Caco-2 (cell line): Measurements from ENCODE around the gene GRB10. TPM values are rescaled to one million over a fixed set of nuclear protein-coding genes. Genes with fewer than 3 reads are reported as not detected.

ENCODE experiments used
- BruUV-seq: library from RNA; stranded (reverse); fragments of 400-500 nt; replicated peaks from 2 replicates; lab custom pipeline; 2021; lab: Mats Ljungman, UMichigan
- CTCF ChIA-PET: fragments of 300-600 bp; sonication (Branson Sonifier 250); formaldehyde crosslinking; loops from one replicate; lab custom pipeline; 2022; ENCODE audit warnings: antibody characterized with exemption; lab: Charles Lee
- POLR2A ChIA-PET: fragments of 300-600 bp; sonication (Branson Sonifier 250); formaldehyde crosslinking; loops from one replicate; lab custom pipeline; 2022; ENCODE audit warnings: antibody characterized with exemption; lab: Charles Lee
- DNase-seq, 2 experiments: peaks; one replicate each; pipeline versions ENCODE4 v3.0.0 to v3.0.0-alpha.2; 2020 to 2022
- H3K27me3 ChIP-seq: replicated peaks from 2 replicates; pipeline ENCODE4 v1.6.0; 2011; ENCODE audit warnings: low read length; ENCODE audit not compliant: control insufficient read depth, insufficient read depth
- H3K36me3 ChIP-seq: 2 replicates; pipeline ENCODE4 v1.5.1; 2011; ENCODE audit warnings: low read length; ENCODE audit not compliant: control insufficient read depth, insufficient read depth
- H3K4me1 ChIP-seq: fragments of 250-450 bp; sonication (Bioruptor Pico); 2 replicates; pipeline ENCODE4 v1.5.1; 2020; ENCODE audit warnings: mild to moderate bottlenecking
- H3K4me3 ChIP-seq: 2 replicates; pipeline ENCODE4 v1.5.1; 2011; ENCODE audit warnings: low read depth, mild to moderate bottlenecking, control low read depth, low read length
- H3K9me3 ChIP-seq: fragments of 250-450 bp; sonication (Bioruptor Pico); 2 replicates; pipeline ENCODE4 v1.5.1; 2020; ENCODE audit warnings: mild to moderate bottlenecking, moderate library complexity
- H3K27ac Mint-ChIP-seq: one replicate; pipeline ENCODE4 v1.8.0; 2022; ENCODE audit warnings: mixed read lengths; ENCODE audit not compliant: unreplicated experiment
- H3K27me3 Mint-ChIP-seq: one replicate; pipeline ENCODE4 v1.8.0; 2022; ENCODE audit warnings: mixed read lengths; ENCODE audit not compliant: insufficient read depth, unreplicated experiment
- H3K36me3 Mint-ChIP-seq: one replicate; pipeline ENCODE4 v1.8.0; 2022; ENCODE audit warnings: mild to moderate bottlenecking, mixed read lengths; ENCODE audit not compliant: insufficient read depth, unreplicated experiment
- H3K4me1 Mint-ChIP-seq: one replicate; pipeline ENCODE4 v1.8.0; 2022; ENCODE audit warnings: low read depth, mixed read lengths; ENCODE audit not compliant: unreplicated experiment
- H3K4me3 Mint-ChIP-seq: one replicate; pipeline ENCODE4 v1.8.0; 2022; ENCODE audit warnings: mild to moderate bottlenecking, moderate library complexity, mixed read lengths; ENCODE audit not compliant: unreplicated experiment
- H3K9me3 Mint-ChIP-seq: one replicate; pipeline ENCODE4 v1.8.0; 2022; ENCODE audit warnings: mixed read lengths; ENCODE audit not compliant: unreplicated experiment
- intact Hi-C: fragments of 100-400 bp; cut with micrococcal nuclease; formaldehyde crosslinking; loops from one replicate; pipeline ENCODE4 v1.10.0; 2022; ENCODE audit not compliant: unreplicated experiment
- total RNA-seq: library from RNA; stranded (reverse); gene quantifications from 2 replicates; pipeline ENCODE4 v1.2.3, GENCODE V29; 2022
- TF ChIP-seq, protein P1 (sequence below), 2 experiments: fragments of 200-600 bp in 1 of 2; IDR thresholded peaks; 1 replicate in 1 of 2; 2 replicates in 1 of 2; pipeline versions ENCODE4 v1.5.1 to v1.8.0; 2011 to 2022; ENCODE audit warnings: antibody characterized with exemption in 1 of 2, control low read depth in 1 of 2, inconsistent platforms in 1 of 2, low read depth in 1 of 2, low read length in 1 of 2, mild to moderate bottlenecking in 1 of 2, moderate library complexity in 1 of 2; ENCODE audit not compliant: insufficient read depth in 1 of 2, severe bottlenecking in 1 of 2, unreplicated experiment in 1 of 2

GRB10 gene
- total RNA-seq, 1 experiment from 2014 or later = 79.3 TPM

DNA sequence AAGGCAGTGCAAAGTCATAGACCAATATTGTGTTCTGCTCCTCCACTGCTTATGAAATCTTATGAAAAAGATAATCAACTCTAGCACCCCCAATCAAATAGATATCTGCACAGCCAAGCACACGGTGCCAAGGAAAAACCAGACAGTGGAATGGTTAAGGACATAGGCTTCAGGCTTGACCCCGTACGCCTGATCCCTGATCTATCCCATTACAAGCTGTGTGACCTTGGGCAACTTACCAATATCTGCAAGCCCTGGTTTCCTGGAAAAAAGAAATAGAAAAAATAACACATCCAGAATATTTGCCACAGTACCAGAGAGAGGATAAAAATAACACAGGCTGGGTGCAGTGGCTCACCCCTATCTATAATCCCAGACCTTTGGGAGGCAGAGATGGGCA is 56.9 kb downstream of the GRB10 start:
- peaks cover 13% of the 10 kb centered on the region for H3K4me1 Mint-ChIP-seq
- TF ChIP-seq, protein P1, sequence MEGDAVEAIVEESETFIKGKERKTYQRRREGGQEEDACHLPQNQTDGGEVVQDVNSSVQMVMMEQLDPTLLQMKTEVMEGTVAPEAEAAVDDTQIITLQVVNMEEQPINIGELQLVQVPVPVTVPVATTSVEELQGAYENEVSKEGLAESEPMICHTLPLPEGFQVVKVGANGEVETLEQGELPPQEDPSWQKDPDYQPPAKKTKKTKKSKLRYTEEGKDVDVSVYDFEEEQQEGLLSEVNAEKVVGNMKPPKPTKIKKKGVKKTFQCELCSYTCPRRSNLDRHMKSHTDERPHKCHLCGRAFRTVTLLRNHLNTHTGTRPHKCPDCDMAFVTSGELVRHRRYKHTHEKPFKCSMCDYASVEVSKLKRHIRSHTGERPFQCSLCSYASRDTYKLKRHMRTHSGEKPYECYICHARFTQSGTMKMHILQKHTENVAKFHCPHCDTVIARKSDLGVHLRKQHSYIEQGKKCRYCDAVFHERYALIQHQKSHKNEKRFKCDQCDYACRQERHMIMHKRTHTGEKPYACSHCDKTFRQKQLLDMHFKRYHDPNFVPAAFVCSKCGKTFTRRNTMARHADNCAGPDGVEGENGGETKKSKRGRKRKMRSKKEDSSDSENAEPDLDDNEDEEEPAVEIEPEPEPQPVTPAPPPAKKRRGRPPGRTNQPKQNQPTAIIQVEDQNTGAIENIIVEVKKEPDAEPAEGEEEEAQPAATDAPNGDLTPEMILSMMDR (IDR thresholded peaks at IDR 0.05; ENCODE audit: insufficient read depth in 1 of 2, low read depth in 1 of 2, low read length in 1 of 2, severe bottlenecking in 1 of 2, unreplicated experiment in 1 of 2) = no peak
- Histone ChIP-seq H3K4me1 (peaks cover 9% of the 10 kb centered on the region; the same call in 1 of the 2 replicates), H3K27me3 (no peaks in the 10 kb centered on the region), H3K36me3 (no peaks in the 10 kb centered on the region; the same call in 1 of the 2 replicates), H3K9me3 (no peaks in the 10 kb centered on the region), H3K4me3 (no peak overlapping the region)
- no TSS peak for BruUV-seq
- ChIA-PET POLR2A (no interaction called here), CTCF (no interaction called here)
- no peaks in the 10 kb centered on the region for H3K9me3 Mint-ChIP-seq
- H3K27ac Mint-ChIP-seq = no peak overlapping the region
- peaks cover 13% of the 10 kb centered on the region for H3K36me3 Mint-ChIP-seq
- no peaks in the 10 kb centered on the region for H3K27me3 Mint-ChIP-seq
- intact Hi-C loops = no loop called here
- DNase-seq = no peak
- H3K4me3 Mint-ChIP-seq = no peak overlapping the region

DNA sequence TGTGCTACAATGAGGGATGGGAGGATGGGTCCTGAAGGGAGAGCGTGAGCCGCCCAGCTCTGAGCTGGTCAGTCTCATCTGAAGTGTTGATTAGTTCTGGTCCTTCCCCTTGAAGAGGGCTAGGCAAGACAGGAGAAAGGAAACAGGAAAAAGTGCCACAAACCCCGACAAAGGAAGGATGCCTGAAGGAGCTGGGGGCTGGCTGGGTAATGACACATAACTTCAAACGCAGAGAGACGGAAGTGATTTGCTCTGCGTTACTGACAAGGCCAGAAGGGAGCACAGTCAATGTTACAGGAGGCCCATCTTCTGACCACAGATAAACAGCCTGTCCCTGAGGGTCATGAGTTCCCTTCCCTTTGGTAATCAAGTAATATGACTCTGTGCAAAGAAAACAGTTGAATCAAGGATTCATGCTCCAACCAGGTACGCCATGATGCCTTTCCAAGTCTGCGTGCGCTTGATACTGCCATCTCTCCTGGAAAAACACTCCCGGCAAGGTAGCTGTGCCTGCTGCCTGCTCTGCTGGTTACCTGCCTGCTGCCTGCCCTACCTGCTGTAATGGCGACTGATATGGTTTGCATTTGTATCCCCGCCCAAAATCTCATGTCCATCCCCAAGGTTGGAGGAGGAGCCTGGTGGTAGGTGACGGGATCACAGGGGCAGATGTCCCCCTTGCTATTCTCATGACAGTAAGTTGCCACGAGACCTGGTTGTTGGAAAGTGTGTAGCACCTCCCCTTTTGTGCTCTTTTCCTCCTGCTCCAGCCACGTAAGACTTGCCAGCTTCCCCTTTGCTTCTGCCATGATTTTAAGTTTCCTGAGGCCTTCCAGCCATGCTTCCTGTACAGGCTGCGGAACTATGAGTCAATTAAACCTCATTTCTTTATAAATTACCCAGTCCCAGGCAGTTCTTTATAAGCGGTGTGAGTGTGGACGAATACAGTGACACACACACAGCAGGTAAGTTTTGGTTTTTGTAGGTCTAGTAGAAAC is 57.9 kb downstream of the GRB10 start:
- BruUV-seq = no TSS peak
- Histone ChIP-seq H3K4me3 (no peak overlapping the region), H3K27me3 (no peaks in the 10 kb centered on the region), H3K9me3 (no peaks in the 10 kb centered on the region), H3K4me1 (peaks cover 13% of the 10 kb centered on the region), H3K36me3 (no peaks in the 10 kb centered on the region; the same call in 1 of the 2 replicates)
- Mint-ChIP-seq H3K4me1 (peaks cover 10% of the 10 kb centered on the region), H3K36me3 (peaks cover 13% of the 10 kb centered on the region), H3K27me3 (no peaks in the 10 kb centered on the region), H3K9me3 (no peaks in the 10 kb centered on the region), H3K4me3 (no peak overlapping the region), H3K27ac (no peak overlapping the region)
- CTCF ChIA-PET = no interaction called here
- POLR2A ChIA-PET = no interaction called here
- TF ChIP-seq, protein P1 (IDR thresholded peaks at IDR 0.05; ENCODE audit: insufficient read depth in 1 of 2, low read depth in 1 of 2, low read length in 1 of 2, severe bottlenecking in 1 of 2, unreplicated experiment in 1 of 2) = no peak
- intact Hi-C loops = no loop called here
- DNase-seq = no peak

DNA sequence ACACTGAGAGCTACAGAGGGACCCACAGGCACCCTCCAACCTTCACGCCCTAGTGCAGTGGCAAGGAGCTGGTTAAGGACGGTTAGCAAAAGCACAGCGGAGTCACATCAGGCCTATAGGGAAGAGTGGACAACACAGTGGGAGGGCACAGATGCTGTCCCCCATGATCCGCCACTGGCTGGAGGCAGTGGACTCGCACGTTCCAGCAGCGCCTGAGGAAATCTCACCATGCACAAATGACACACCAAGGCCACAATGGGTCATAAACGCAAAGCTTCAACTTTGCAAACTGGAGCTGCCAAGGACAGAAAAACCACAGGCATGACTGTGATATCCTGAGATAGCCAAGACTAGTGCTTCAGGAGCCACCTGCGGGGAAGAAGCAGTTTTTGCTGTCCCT is 58.8 kb downstream of the GRB10 start:
- no peak overlapping the region for H3K4me3 Mint-ChIP-seq
- intact Hi-C loops = no loop called here
- BruUV-seq = no TSS peak

More for the DNA sequence above, 58.8 kb downstream of the GRB10 start:
- no peaks in the 10 kb centered on the region for H3K27me3 ChIP-seq
- ChIA-PET CTCF (no interaction called here), POLR2A (no interaction called here)
- peaks cover 18% of the 10 kb centered on the region for H3K4me1 ChIP-seq
- peaks cover 13% of the 10 kb centered on the region for H3K36me3 Mint-ChIP-seq
- TF ChIP-seq, protein P1 (IDR thresholded peaks at IDR 0.05; ENCODE audit: insufficient read depth in 1 of 2, low read depth in 1 of 2, low read length in 1 of 2, severe bottlenecking in 1 of 2, unreplicated experiment in 1 of 2) = no peak
- H3K27me3 Mint-ChIP-seq = no peaks in the 10 kb centered on the region
- H3K27ac Mint-ChIP-seq = no peak overlapping the region
- DNase-seq = no peak
- no peaks in the 10 kb centered on the region; the same call in 1 of the 2 replicates for H3K36me3 ChIP-seq
- no peaks in the 10 kb centered on the region for H3K9me3 Mint-ChIP-seq
- no peaks in the 10 kb centered on the region for H3K9me3 ChIP-seq
- H3K4me1 Mint-ChIP-seq = peaks cover 15% of the 10 kb centered on the region
- H3K4me3 ChIP-seq = no peak overlapping the region
